Mucosa of stomach (tissue), 1 donor: ENCODE data around the gene BLOC1S3.

Experiments
- H3K27me3 ChIP-seq: one replicate; pipeline ENCODE4 v1.7.0; 2013; ENCODE audit warnings: mild to moderate bottlenecking, low read length; ENCODE audit not compliant: control insufficient read depth, insufficient read depth
- H3K36me3 ChIP-seq: one replicate; pipeline ENCODE4 v1.7.0; 2013; ENCODE audit warnings: low read length; ENCODE audit not compliant: control insufficient read depth, insufficient read depth
- H3K4me1 ChIP-seq: one replicate; pipeline ENCODE4 v1.7.0; 2013; ENCODE audit warnings: mild to moderate bottlenecking, low read length; ENCODE audit not compliant: control insufficient read depth, insufficient read depth
- H3K4me3 ChIP-seq: one replicate; pipeline ENCODE4 v1.7.0; 2013; ENCODE audit warnings: low read length
- H3K9ac ChIP-seq: one replicate; pipeline ENCODE4 v1.7.0; 2013; ENCODE audit warnings: mild to moderate bottlenecking, low read length, moderate library complexity
- H3K9me3 ChIP-seq: one replicate; pipeline ENCODE4 v1.7.0; 2013; ENCODE audit warnings: mild to moderate bottlenecking, low read length, moderate library complexity; ENCODE audit not compliant: control insufficient read depth
- donor health status: Pancreatic carcinoma.

The BLOC1S3 gene

GRCh38 chr19:45182758-45183157 is 4.2 kb downstream of the BLOC1S3 start:
- Histone ChIP-seq H3K9me3 (no peaks in the 10 kb centered on the region), H3K9ac (no peak overlapping the region), H3K4me1 (peaks cover 23% of the 10 kb centered on the region), H3K36me3 (no peaks in the 10 kb centered on the region), H3K27me3 (no peaks in the 10 kb centered on the region), H3K4me3 (no peak overlapping the region)

GRCh38 chr19:45184115-45184514 is 5.5 kb downstream of the BLOC1S3 start:
- no peak overlapping the region for H3K4me3 ChIP-seq
- H3K4me1 ChIP-seq = peaks cover 21% of the 10 kb centered on the region

GRCh38 chr19:45186509-45187334 is 8.1 kb downstream of the BLOC1S3 start:
- H3K4me1 ChIP-seq = peaks cover under 1% of the 10 kb centered on the region
- no peaks in the 10 kb centered on the region for H3K27me3 ChIP-seq
- H3K4me3 ChIP-seq = no peak overlapping the region
- no peaks in the 10 kb centered on the region for H3K9me3 ChIP-seq
- H3K36me3 ChIP-seq = no peaks in the 10 kb centered on the region
- no peak overlapping the region for H3K9ac ChIP-seq

More at GRCh38 chr19:45184115-45184514, 5.5 kb downstream of the BLOC1S3 start:
- Histone ChIP-seq H3K27me3 (no peaks in the 10 kb centered on the region), H3K36me3 (no peaks in the 10 kb centered on the region), H3K9ac (no peak overlapping the region), H3K9me3 (no peaks in the 10 kb centered on the region)

- H3K4me1 ChIP-seq = no peaks in the 10 kb centered on the region
- no peaks in the 10 kb centered on the region for H3K27me3 ChIP-seq
- H3K9me3 ChIP-seq = no peaks in the 10 kb centered on the region
- no peak overlapping the region for H3K9ac ChIP-seq
- no peak overlapping the region for H3K4me3 ChIP-seq
- no peaks in the 10 kb centered on the region for H3K36me3 ChIP-seq
Observed at GRCh38 chr19:45187421-45188100, 9.0 kb downstream of the BLOC1S3 start.

- Histone ChIP-seq H3K36me3 (no peaks in the 10 kb centered on the region), H3K27me3 (no peaks in the 10 kb centered on the region), H3K9ac (no peak overlapping the region), H3K4me1 (no peaks in the 10 kb centered on the region), H3K9me3 (no peaks in the 10 kb centered on the region), H3K4me3 (no peak overlapping the region)
Observed at GRCh38 chr19:45189971-45190370, 11.4 kb downstream of the BLOC1S3 start.

GRCh38 chr19:45191375-45191774 is 12.8 kb downstream of the BLOC1S3 start:
- no peaks in the 10 kb centered on the region for H3K9me3 ChIP-seq
- no peaks in the 10 kb centered on the region for H3K36me3 ChIP-seq
- H3K9ac ChIP-seq = no peak overlapping the region
- H3K4me1 ChIP-seq = peaks cover 3% of the 10 kb centered on the region
- no peaks in the 10 kb centered on the region for H3K27me3 ChIP-seq
- no peak overlapping the region for H3K4me3 ChIP-seq

- H3K36me3 ChIP-seq = no peaks in the 10 kb centered on the region
- no peak overlapping the region for H3K9ac ChIP-seq
- H3K4me1 ChIP-seq = peaks cover 4% of the 10 kb centered on the region
- no peak overlapping the region for H3K4me3 ChIP-seq
- no peaks in the 10 kb centered on the region for H3K27me3 ChIP-seq
- no peaks in the 10 kb centered on the region for H3K9me3 ChIP-seq
Observed at GRCh38 chr19:45195764-45196163, 17.2 kb downstream of the BLOC1S3 start.

- no peaks in the 10 kb centered on the region for H3K9me3 ChIP-seq
- H3K27me3 ChIP-seq = no peaks in the 10 kb centered on the region
- peaks cover 10% of the 10 kb centered on the region for H3K4me1 ChIP-seq
- no peaks in the 10 kb centered on the region for H3K36me3 ChIP-seq
- H3K9ac ChIP-seq = no peak overlapping the region
- H3K4me3 ChIP-seq = no peak overlapping the region
Observed at GRCh38 chr19:45200568-45200967, 22.0 kb downstream of the BLOC1S3 start.

- Histone ChIP-seq H3K9me3 (no peaks in the 10 kb centered on the region), H3K4me3 (no peak overlapping the region), H3K36me3 (no peaks in the 10 kb centered on the region), H3K27me3 (no peaks in the 10 kb centered on the region), H3K4me1 (peaks cover 6% of the 10 kb centered on the region), H3K9ac (no peak overlapping the region)
Observed at GRCh38 chr19:45202637-45203036, 24.1 kb downstream of the BLOC1S3 start.

- Histone ChIP-seq H3K9me3 (no peaks in the 10 kb centered on the region), H3K36me3 (no peaks in the 10 kb centered on the region), H3K9ac (no peak overlapping the region), H3K4me1 (peaks cover 7% of the 10 kb centered on the region), H3K4me3 (no peak overlapping the region), H3K27me3 (no peaks in the 10 kb centered on the region)
Observed at GRCh38 chr19:45205810-45206209, 27.2 kb downstream of the BLOC1S3 start.

GRCh38 chr19:45206328-45206727 is 27.7 kb downstream of the BLOC1S3 start:
- Histone ChIP-seq H3K9me3 (no peaks in the 10 kb centered on the region), H3K27me3 (no peaks in the 10 kb centered on the region), H3K4me3 (no peak overlapping the region), H3K4me1 (peaks cover 11% of the 10 kb centered on the region), H3K9ac (no peak overlapping the region), H3K36me3 (no peaks in the 10 kb centered on the region)

- Histone ChIP-seq H3K27me3 (peaks cover 5% of the 10 kb centered on the region), H3K9me3 (no peaks in the 10 kb centered on the region), H3K9ac (no peak overlapping the region), H3K4me3 (no peak overlapping the region), H3K4me1 (peaks cover 12% of the 10 kb centered on the region), H3K36me3 (no peaks in the 10 kb centered on the region)
Observed at GRCh38 chr19:45211751-45212381, 33.3 kb downstream of the BLOC1S3 start.
